ENCODE measurements around the gene SOWAHB.

SOWAHB gene, protein sequence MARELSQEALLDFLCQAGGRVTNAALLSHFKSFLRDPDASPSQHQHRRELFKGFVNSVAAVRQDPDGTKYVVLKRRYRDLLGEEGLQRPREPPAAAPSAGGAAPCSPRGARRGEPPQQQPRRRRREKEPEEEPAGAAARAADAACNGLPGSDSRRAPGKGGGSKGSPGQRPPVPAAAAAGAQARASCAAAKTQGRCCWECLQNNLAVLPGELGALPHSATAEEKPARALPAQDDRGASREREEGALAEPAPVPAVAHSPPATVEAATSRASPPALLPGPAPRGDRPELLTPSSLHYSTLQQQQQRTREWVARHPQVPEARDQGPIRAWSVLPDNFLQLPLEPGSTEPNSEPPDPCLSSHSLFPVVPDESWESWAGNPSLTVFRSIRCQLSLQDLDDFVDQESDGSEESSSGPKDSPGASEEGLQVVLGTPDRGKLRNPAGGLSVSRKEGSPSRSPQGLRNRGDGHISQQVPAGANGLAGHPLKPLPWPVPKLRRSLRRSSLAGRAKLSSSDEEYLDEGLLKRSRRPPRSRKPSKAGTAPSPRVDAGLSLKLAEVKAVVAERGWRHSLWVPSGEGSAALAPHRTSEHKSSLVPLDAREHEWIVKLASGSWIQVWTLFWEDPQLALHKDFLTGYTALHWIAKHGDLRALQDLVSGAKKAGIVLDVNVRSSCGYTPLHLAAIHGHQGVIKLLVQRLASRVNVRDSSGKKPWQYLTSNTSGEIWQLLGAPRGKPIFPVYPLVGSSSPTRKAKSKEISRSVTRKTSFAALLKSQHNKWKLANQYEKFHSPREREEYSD

DNA sequence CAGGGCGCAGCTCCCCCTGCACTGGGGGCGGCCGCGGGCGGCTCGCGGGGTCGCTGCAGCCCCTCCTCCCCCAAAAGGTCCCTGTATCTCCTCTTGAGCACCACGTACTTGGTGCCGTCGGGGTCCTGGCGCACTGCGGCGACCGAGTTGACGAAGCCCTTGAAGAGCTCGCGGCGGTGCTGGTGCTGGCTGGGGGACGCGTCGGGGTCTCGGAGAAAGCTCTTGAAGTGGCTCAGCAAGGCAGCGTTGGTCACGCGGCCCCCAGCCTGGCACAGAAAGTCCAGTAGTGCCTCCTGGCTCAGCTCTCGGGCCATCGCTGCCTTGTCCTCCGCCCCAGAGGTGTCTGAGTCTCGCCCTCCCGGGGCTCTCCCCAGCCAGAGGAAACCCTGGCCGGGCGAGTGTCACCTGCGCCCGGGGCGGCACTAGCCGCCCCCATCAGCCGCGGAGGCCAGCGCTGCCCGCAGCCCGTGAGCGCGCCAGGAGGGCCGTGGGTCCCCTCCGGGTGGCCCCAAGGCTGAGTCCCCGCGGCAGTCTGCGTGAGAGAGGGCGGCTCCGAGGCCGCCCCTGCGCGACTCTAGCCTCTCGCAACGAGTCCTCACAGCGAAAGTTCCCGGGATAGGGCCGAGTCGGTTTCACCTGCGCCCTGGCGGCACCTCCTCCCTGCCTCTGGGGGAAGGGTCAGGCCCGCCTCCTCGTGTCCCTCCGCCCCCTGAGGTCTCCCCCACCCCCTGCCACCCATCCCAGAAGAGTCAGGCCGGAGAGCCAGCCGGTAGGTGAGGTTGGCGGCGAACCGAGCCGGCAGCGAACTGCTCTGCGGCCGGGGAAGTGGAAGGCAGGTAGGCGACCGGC lies at the start of gene SOWAHB:
TSS of gene SOWAHB (minus strand) at position 609 of the 849 bp plus-strand sequence. CDS start at position 314, 295 bp downstream.
- DNase-seq: no peak

DNA sequence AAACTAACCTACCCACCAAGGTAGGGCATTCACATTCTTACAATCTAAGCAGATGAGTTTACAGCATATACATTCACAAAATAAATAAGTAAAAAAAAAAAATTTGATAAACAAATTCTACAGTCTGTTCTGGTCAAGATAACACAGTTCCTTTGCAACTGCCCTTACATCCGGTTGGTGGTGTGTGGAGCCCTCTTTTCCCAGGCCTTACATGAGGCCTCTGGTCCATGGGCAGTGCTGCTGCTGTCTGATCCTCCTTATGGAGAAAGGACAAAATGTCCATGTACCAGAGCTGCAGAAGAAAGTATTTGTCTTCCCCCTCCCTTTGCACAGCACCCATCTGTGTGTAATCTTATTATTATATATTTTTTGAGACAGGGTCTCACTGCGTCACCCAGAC lies 49.4 kb upstream of the SOWAHB start:
- no peak for DNase-seq

GRCh38 chr4:76943790-76944189 lies 45.8 kb upstream of the SOWAHB start:
- no peak for DNase-seq

GRCh38 chr4:76943129-76943620 lies 45.2 kb upstream of the SOWAHB start:
- DNase-seq: no peak

GRCh38 chr4:76939184-76939583 lies 41.2 kb upstream of the SOWAHB start:
- DNase-seq: no peak

GRCh38 chr4:76931576-76932276 lies 33.8 kb upstream of the SOWAHB start:
- no peak for DNase-seq

DNA sequence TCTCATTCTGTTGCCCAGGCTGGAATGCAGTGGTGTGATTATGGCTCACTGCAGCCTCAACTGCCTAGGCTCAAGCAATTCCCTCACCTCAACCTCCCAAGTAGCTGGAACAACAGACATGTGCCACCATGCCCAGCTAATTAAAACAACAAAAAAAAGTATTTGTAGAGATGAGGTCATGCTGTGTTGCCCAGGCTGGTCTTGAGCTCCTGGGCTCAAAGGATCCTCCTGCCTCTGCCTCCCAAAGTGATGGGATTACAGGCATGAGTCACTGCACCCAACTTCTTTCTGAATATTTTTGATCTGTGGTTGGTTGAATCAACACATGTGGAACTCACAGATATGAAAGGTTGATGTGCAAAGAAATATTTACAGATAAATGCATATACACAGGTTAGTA lies 33.1 kb upstream of the SOWAHB start:
- DNase-seq: no peak

- DNase-seq: no peak
These were observed 32.7 kb upstream of the SOWAHB start for GRCh38 chr4:76930685-76931084.

- no peak for DNase-seq
These were observed 28.9 kb upstream of the SOWAHB start for GRCh38 chr4:76926841-76927240.

DNA sequence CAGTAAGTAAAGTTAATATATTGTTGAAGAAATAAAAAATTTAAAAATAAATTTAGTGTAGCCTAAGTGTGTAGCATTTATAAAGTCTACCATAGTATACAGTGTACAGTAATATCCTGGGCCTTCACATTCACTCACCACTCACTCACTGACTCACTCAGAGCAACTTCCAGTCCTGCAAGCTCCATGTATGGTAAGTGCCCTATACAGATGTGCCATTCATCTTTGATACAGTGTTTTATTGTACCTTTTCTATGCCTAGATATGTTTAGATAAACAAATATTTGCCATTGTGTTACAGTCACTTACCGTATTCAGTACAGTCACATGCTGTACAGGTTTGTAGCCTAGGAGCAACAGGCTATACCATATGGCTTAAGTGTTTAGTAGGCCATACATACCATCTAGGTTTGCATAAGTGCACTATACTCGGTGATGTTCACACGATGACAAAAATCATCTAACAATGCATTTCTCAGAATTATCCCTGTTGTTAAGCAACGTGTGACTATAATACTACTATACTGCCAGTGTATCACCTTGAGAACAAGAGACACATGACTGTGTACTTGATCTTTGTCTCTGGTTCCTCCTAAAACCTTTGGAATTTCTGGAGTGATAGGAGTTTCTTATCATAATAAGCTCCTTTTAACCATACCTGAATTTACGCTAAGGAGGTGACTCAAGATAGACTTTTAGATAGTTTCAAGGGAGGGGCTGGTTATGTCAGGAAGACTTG lies 25.8 kb upstream of the SOWAHB start:
- no peak for DNase-seq

DNA sequence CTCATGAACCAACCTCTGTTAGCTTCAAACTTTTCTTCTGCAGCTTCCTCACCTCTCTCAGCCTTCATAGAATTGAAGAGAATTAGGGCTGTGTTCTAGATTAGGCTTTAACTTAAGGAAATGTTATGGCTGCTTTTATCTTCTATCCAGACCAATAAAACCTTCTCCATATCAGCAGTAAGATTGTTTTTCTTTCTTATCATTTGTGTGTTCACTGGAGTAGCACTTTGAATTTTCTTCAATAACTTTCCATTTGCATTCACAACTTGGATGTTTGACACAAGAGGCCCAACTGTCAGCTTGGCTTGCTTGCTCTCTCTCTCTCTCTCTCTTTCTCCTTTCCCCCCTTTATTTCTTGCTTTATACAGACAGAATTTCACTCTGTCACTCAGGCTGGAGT lies 22.8 kb upstream of the SOWAHB start:
- no peak for DNase-seq

DNA sequence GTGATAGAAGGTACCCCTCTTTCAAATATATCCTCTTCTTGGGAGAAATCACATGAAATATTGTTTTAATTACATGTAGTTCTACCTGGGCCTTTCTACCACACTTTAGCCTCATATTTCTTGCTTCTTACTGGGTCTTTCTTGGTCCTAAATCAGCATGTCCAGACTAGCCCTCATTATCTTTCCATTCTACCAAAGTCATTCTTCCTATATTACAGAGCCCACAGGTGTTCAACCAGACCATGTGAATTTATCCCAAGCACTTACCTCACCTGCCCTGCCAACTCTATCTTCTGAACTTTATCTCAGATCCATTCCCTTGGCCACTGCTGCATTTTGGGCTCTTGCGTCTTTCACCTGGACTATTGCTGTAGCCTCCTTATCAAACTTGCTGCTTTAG lies 11.8 kb upstream of the SOWAHB start:
- DNase-seq: no peak

- DNase-seq: no peak
These were observed 7.6 kb upstream of the SOWAHB start for GRCh38 chr4:76905521-76905920.

DNA sequence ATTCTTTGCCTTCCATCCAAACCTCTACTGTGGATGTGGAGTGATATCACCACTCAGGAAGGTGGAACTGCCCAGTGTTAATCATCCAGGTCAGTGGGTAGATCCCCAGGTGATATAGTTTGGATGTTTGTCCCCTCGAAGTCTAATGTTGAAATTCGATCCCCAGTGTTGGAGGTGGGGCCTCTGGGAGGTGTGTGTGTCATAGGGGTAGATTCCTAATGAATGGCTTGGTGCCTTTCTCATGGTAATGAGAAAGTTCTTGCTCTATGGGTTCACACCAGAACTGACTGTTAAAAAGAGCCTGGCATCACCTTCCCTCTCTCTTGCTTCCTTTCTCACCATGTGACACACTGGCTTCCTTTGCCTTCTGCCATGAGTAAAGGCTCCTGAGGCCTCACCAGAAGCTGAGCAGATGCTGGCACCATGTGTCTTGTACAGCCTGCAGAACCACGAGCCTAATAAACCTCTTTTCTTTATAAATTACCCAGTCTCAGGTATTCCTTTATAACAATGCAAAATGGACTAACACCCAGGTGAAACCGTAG lies 6.8 kb upstream of the SOWAHB start:
- no peak for DNase-seq

DNA sequence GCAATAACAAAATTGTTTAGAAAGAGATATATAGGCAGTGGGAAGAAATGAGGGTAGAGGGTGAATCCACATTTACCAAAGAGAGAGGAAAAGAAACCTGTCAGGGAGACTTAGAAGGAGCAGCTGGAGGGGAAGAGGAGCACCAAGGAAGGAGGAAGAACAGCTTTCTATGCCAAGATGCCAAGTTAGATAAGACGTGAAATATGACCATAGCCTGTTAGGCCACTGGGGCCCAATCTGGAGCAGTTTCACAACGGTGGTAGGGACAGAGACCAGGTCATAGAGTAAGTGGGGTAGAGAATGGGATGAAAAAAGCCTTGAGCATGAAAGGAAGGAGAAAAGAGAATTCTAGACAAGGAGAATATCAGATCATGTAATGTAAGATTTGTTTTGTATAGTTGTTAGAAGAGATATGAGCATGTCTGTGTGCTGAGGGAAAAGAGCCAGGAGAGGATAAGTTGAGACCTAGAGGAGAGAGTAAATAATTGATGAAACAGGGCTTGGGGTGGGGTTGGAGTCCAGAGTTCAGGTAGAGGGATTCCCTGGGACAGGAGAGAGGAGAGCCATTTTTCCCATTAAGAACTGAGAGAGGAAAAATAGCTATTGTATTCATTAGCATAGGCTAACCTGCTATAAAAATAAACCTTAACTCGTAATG lies 4.4 kb upstream of the SOWAHB start:
- DNase-seq: no peak

- DNase-seq: no peak
These were observed 1.2 kb upstream of the SOWAHB start for GRCh38 chr4:76898949-76899645.

- no peak for DNase-seq
These were observed 395 bp upstream of the SOWAHB start for GRCh38 chr4:76898385-76898692.

GRCh38 chr4:76896614-76897535 lies 1.1 kb downstream of the SOWAHB start:
- DNase-seq: no peak

- DNase-seq: no peak
These were observed 1.9 kb downstream of the SOWAHB start for GRCh38 chr4:76896048-76896447.
